Type B pancreatic cell (in vitro differentiated cells): ENCODE measurements around the gene JAG2. TPM values are rescaled to one million over a fixed set of nuclear protein-coding genes. Genes with fewer than 3 reads are reported as not detected.

Experiments used
- DNase-seq: peaks from one replicate; pipeline ENCODE4 v3.0.0; 2021; ENCODE audit warnings: mixed read lengths; ENCODE audit not compliant: unreplicated experiment; ENCODE audit errors: extremely low spot score
- H3K27ac Mint-ChIP-seq: 2 replicates; pipeline ENCODE4 v1.8.0; 2021; ENCODE audit warnings: mild to moderate bottlenecking, mixed read lengths
- H3K27me3 Mint-ChIP-seq: 2 replicates; pipeline ENCODE4 v1.8.0; 2021; ENCODE audit warnings: mixed read lengths
- H3K36me3 Mint-ChIP-seq: 2 replicates; pipeline ENCODE4 v1.8.0; 2021; ENCODE audit warnings: mixed read lengths
- H3K4me1 Mint-ChIP-seq: one replicate; pipeline ENCODE4 v1.8.0; 2021; ENCODE audit warnings: mixed read lengths; ENCODE audit not compliant: unreplicated experiment
- H3K4me3 Mint-ChIP-seq: 2 replicates; pipeline ENCODE4 v1.8.0; 2021; ENCODE audit warnings: mild to moderate bottlenecking, mixed read lengths
- H3K9me3 Mint-ChIP-seq: 2 replicates; pipeline ENCODE4 v1.8.0; 2021; ENCODE audit warnings: mixed read lengths
- total RNA-seq: library from RNA; stranded (reverse); gene quantifications from 2 replicates; pipeline ENCODE4 v1.2.1, GENCODE V29; 2021; ENCODE audit warnings: low replicate concordance
- TF ChIP-seq, protein P1 (sequence below): fragments of 200-600 bp; sonication (generic); conservative IDR thresholded peaks from 2 replicates; pipeline ENCODE4 v1.5.0; 2021; ENCODE audit warnings: antibody characterized with exemption, mild to moderate bottlenecking

The JAG2 gene
- total RNA-seq, 1 donor from 2014 or later = 16.5 TPM

DNA sequence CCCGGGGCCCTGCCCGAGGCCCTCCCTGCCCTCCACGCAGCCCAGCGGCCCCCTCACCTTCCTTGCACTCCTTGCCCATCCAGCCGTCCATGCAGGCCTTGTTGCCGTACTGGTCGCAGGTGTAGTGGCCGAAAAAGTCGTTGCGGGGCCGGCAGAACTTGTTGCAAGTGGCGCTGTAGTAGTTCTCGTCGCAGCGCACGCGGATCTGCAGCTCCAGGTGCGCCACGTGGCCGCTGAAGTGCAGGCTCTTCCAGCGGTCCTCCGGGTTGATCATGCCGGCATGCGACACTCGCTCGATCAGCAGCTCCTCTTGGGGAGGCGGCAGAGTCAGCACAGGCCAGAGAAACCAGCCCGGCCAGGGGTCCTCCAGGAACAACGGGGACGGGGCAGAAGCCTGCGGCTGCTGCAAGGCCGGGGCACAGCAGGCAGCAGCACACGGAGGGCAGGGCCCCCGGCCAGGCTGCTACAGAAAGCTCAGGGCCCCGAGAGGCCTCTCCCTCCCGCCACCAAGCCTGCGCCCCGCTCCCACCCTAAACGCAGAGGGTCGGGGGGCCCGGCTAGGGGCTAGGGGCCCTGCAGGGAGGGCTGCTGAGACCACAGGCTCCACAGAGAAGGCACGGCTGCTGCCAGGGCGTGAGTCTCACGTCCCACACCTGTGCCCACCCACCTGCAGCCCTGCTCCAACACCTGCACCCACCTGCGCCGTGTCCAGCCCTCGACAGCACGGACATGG, 12.7 kb downstream of the JAG2 start:
- H3K27ac Mint-ChIP-seq = no peak overlapping the region
- H3K4me1 Mint-ChIP-seq = no peaks in the 10 kb centered on the region
- TF ChIP-seq, protein P1, sequence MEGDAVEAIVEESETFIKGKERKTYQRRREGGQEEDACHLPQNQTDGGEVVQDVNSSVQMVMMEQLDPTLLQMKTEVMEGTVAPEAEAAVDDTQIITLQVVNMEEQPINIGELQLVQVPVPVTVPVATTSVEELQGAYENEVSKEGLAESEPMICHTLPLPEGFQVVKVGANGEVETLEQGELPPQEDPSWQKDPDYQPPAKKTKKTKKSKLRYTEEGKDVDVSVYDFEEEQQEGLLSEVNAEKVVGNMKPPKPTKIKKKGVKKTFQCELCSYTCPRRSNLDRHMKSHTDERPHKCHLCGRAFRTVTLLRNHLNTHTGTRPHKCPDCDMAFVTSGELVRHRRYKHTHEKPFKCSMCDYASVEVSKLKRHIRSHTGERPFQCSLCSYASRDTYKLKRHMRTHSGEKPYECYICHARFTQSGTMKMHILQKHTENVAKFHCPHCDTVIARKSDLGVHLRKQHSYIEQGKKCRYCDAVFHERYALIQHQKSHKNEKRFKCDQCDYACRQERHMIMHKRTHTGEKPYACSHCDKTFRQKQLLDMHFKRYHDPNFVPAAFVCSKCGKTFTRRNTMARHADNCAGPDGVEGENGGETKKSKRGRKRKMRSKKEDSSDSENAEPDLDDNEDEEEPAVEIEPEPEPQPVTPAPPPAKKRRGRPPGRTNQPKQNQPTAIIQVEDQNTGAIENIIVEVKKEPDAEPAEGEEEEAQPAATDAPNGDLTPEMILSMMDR = no peak
- H3K36me3 Mint-ChIP-seq = no peaks in the 10 kb centered on the region
- no peaks in the 10 kb centered on the region for H3K9me3 Mint-ChIP-seq
- no peaks in the 10 kb centered on the region for H3K27me3 Mint-ChIP-seq
- DNase-seq = no peak
- no peak overlapping the region for H3K4me3 Mint-ChIP-seq

DNA sequence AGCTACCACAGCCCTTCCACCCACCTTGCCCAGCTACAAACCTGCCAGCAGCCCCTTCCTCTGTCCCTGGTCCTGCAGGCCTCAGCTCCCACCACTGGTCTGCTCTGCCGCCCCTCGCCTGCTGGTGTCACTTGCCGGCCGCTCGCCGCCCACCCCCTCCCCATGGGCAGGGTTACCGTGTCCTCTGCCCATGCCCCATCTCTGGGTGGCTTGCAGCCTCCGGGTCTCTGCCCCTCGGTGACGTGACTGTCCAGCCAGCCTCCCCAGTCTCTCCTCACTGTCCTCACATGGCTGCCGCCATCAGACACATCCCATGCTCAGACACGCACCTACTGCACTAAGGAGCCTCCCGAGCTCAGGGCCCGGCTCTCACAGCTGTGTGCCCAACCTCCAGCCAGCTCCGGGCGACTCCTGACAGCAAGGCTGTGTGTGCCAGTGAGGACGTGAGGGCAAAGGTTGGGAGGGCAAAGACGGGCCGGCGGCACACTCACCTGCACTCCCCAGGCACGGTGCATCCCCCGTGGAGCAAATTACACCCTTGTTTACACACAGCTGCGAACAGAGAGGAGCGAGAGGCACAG, 13.4 kb downstream of the JAG2 start:
- no peak overlapping the region for H3K4me3 Mint-ChIP-seq
- TF ChIP-seq, protein P1 = no peak
- H3K27me3 Mint-ChIP-seq = no peaks in the 10 kb centered on the region
- no peak for DNase-seq
- H3K9me3 Mint-ChIP-seq = no peaks in the 10 kb centered on the region
- no peak overlapping the region for H3K27ac Mint-ChIP-seq
- no peaks in the 10 kb centered on the region for H3K4me1 Mint-ChIP-seq
- H3K36me3 Mint-ChIP-seq = no peaks in the 10 kb centered on the region

DNA sequence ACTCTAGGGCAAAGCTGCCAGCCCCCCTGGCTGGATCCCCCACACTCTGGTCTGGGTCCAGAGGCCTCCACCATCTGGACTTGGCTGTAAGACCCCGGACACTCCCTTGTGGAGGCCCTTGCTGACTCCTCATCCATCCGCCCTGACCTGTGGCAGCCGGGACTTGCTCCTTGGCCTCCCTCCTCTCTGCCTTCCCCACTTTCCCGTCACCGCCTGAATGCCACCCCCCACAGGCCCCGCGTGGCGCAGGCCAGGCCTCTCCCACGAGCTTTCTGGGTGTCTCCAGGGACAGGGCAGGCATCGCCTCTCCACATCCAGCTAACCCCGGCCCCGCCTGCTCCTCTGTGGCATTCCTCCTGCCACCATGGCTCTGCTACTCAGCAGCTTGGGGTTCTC, 14.1 kb downstream of the JAG2 start:
- Mint-ChIP-seq H3K9me3 (no peaks in the 10 kb centered on the region), H3K4me3 (no peak overlapping the region), H3K27ac (no peak overlapping the region), H3K4me1 (no peaks in the 10 kb centered on the region), H3K36me3 (no peaks in the 10 kb centered on the region), H3K27me3 (no peaks in the 10 kb centered on the region)
- DNase-seq = no peak
- TF ChIP-seq, protein P1 = no peak

DNA sequence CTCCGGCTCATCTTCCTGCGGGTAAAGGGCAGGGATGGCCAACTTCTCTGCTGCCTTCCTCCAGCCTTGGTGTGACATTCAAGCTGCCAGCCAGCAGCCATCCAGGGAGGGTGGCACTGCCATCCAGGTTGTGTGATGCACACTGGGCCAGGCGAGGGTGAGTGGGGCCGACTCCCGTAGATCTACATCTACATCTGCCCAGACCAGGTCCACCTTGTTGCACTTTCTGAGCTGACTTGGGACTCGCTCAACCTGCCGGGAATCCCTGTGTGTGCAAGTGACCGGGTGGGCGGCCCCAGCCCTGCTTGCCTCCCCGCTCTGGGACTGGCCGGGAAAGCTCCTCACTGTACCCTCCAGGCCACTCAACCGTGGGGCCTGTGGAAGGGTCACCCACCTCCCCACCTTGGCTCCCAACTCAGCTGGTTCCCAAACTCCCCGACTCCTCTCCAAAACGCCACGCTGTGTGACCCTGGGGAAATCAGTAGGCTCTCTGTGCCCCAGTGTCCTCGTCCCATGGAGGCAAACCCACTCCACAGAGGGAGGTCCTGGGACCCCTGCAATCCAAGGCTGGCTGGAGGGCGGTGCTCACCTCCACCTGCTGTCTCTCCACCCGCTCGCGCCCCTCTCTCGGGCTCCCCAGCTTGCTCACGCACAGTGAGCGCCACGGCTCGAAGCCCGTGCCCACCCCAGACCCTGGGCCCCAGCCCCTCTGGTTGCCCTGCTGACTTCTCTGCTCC, 14.7 kb downstream of the JAG2 start:
- H3K27me3 Mint-ChIP-seq = no peaks in the 10 kb centered on the region
- no peak overlapping the region for H3K4me3 Mint-ChIP-seq
- no peak overlapping the region for H3K27ac Mint-ChIP-seq
- no peaks in the 10 kb centered on the region for H3K36me3 Mint-ChIP-seq
- H3K4me1 Mint-ChIP-seq = no peaks in the 10 kb centered on the region
- H3K9me3 Mint-ChIP-seq = no peaks in the 10 kb centered on the region
- TF ChIP-seq, protein P1 = no peak
- no peak for DNase-seq

DNA sequence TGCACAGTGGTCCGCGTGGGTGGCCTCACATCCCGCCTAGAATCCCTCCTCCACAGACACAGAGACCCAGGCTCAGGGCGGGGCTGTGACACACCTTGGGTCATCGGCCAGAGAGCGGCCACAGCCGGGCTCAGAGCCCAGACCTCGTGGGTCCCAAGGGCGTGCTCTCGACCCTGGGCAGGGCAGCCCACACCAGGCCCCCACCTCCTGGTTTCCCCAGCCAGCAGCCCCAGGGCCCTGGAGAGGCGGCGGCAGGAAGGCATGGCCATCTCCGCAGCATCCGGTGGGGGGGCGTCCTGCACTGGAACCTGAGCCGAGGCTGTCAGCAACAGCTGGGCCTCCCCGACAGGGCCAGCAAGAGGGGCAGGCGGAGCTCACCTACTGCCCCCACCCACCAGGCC, 15.2 kb downstream of the JAG2 start:
- no peak for DNase-seq
- Mint-ChIP-seq H3K27me3 (no peaks in the 10 kb centered on the region), H3K4me3 (no peak overlapping the region), H3K4me1 (no peaks in the 10 kb centered on the region), H3K9me3 (no peaks in the 10 kb centered on the region), H3K36me3 (no peaks in the 10 kb centered on the region), H3K27ac (no peak overlapping the region)
- TF ChIP-seq, protein P1 = no peak
